GM19023 (cell line): ENCODE results near the gene RELN.
"Not testable (repeated sequence)": the region's sequence is repeated elsewhere in the genome, so short reads cannot be mapped to it uniquely, and the experiment has no call there.

Source experiments
- ATAC-seq: cut with Tn5 transposase; IDR thresholded peaks from one replicate; pipeline ENCODE4 v1.9.1; 2021; ENCODE audit warnings: mild to moderate bottlenecking, moderate library complexity; ENCODE audit not compliant: unreplicated experiment

RELN gene

GRCh38 chr7:103905997-103906396 is 83.5 kb downstream of the RELN start:
- no peak for ATAC-seq

- no peak for ATAC-seq
These were observed 86.5 kb downstream of the RELN start for GRCh38 chr7:103902917-103903316.

GRCh38 chr7:103896826-103897225 is 92.6 kb downstream of the RELN start:
- ATAC-seq = not testable (repeated sequence)

- no peak for ATAC-seq
These were observed 94.5 kb downstream of the RELN start for GRCh38 chr7:103894656-103895596.

GRCh38 chr7:103893350-103893749 is 96.1 kb downstream of the RELN start:
- ATAC-seq = no peak

GRCh38 chr7:103889451-103889850 is 100.0 kb downstream of the RELN start:
- ATAC-seq = no peak

- no peak for ATAC-seq
These were observed 100.8 kb downstream of the RELN start for GRCh38 chr7:103888603-103889153.

GRCh38 chr7:103887853-103888602 is 101.4 kb downstream of the RELN start:
- ATAC-seq = no peak

GRCh38 chr7:103887050-103887449 is 102.4 kb downstream of the RELN start:
- ATAC-seq = no peak

GRCh38 chr7:103879928-103880600 is 109.4 kb downstream of the RELN start:
- ATAC-seq = no peak

- ATAC-seq = no peak
These were observed 110.0 kb downstream of the RELN start for GRCh38 chr7:103879411-103879810.

- ATAC-seq = no peak
These were observed 111.9 kb downstream of the RELN start for GRCh38 chr7:103877565-103877964.

GRCh38 chr7:103875718-103876117 is 113.7 kb downstream of the RELN start:
- no peak for ATAC-seq

GRCh38 chr7:103871473-103871872 is 118.0 kb downstream of the RELN start:
- ATAC-seq = no peak

- no peak for ATAC-seq
These were observed 118.8 kb downstream of the RELN start for GRCh38 chr7:103870664-103871063.

GRCh38 chr7:103867874-103868273 is 121.6 kb downstream of the RELN start:
- no peak for ATAC-seq

- no peak for ATAC-seq
These were observed 122.5 kb downstream of the RELN start for GRCh38 chr7:103866919-103867318.

GRCh38 chr7:103865442-103865841 is 124.0 kb downstream of the RELN start:
- ATAC-seq = no peak

- ATAC-seq = no peak
These were observed 127.0 kb downstream of the RELN start for GRCh38 chr7:103862302-103863035.

GRCh38 chr7:103859709-103860108 is 129.7 kb downstream of the RELN start:
- no peak for ATAC-seq
